ENCODE data around the gene GNB5. TPM values are rescaled to one million over a fixed set of nuclear protein-coding genes. Genes with fewer than 3 reads are reported as not detected.

Gene GNB5
- polyA plus RNA-seq, 2 donors = 5.1 to 8.7 TPM

GRCh38 chr15:52214553-52214952, 23.4 kb upstream of the GNB5 start:
- H3K36me3 ChIP-seq (ENCODE audit: control insufficient read depth in 2 of 2, insufficient read depth in 2 of 2, low read length in 1 of 2) = peaks cover 6 to 26% of the 10 kb centered on the region in 2 donors
- no peaks in the 10 kb centered on the region for H3K4me1 ChIP-seq (ENCODE audit: control insufficient read depth in 2 of 2, insufficient read depth in 2 of 2, low read length in 1 of 2)
- no peak overlapping the region for H3K4me3 ChIP-seq (ENCODE audit: low read depth in 1 of 2, low read length in 2 of 2)
- WGBS, 2 donors = 88 to 91% methylated on average over 1 of the region's 1 CpG
- H3K27ac ChIP-seq (ENCODE audit: low read depth in 2 of 2, low read length in 1 of 2) = no peak overlapping the region
- H3K9me3 ChIP-seq (ENCODE audit: control insufficient read depth in 2 of 2, insufficient read depth in 1 of 2, low read depth in 1 of 2, low read length in 1 of 2) = no peaks in the 10 kb centered on the region
- H3K27me3 ChIP-seq (ENCODE audit: control insufficient read depth in 1 of 2, insufficient read depth in 2 of 2, low read length in 2 of 2) = no peaks in the 10 kb centered on the region

- Histone ChIP-seq H3K36me3 (ENCODE audit: control insufficient read depth in 2 of 2, insufficient read depth in 2 of 2, low read length in 1 of 2) (peaks cover 6 to 21% of the 10 kb centered on the region in 2 donors), H3K27me3 (ENCODE audit: control insufficient read depth in 1 of 2, insufficient read depth in 2 of 2, low read length in 2 of 2) (no peaks in the 10 kb centered on the region), H3K9me3 (ENCODE audit: control insufficient read depth in 2 of 2, insufficient read depth in 1 of 2, low read depth in 1 of 2, low read length in 1 of 2) (no peaks in the 10 kb centered on the region), H3K4me1 (ENCODE audit: control insufficient read depth in 2 of 2, insufficient read depth in 2 of 2, low read length in 1 of 2) (no peaks in the 10 kb centered on the region), H3K4me3 (ENCODE audit: low read depth in 1 of 2, low read length in 2 of 2) (no peak overlapping the region), H3K27ac (ENCODE audit: low read depth in 2 of 2, low read length in 1 of 2) (no peak overlapping the region)
- WGBS, 2 donors = 73 to 83% methylated on average over 3 of the region's 3 CpGs
Measured at GRCh38 chr15:52213206-52213605, 22.0 kb upstream of the GNB5 start.

- H3K27me3 ChIP-seq (ENCODE audit: control insufficient read depth in 1 of 2, insufficient read depth in 2 of 2, low read length in 2 of 2) = no peaks in the 10 kb centered on the region
- H3K27ac ChIP-seq (ENCODE audit: low read depth in 2 of 2, low read length in 1 of 2) = no peak overlapping the region
- no peaks in the 10 kb centered on the region for H3K9me3 ChIP-seq (ENCODE audit: control insufficient read depth in 2 of 2, insufficient read depth in 1 of 2, low read depth in 1 of 2, low read length in 1 of 2)
- H3K4me1 ChIP-seq (ENCODE audit: control insufficient read depth in 2 of 2, insufficient read depth in 2 of 2, low read length in 1 of 2) = no peaks in the 10 kb centered on the region
- H3K4me3 ChIP-seq (ENCODE audit: low read depth in 1 of 2, low read length in 2 of 2) = no peak overlapping the region
- peaks cover 6 to 25% of the 10 kb centered on the region in 2 donors for H3K36me3 ChIP-seq (ENCODE audit: control insufficient read depth in 2 of 2, insufficient read depth in 2 of 2, low read length in 1 of 2)
- 44 to 49% methylated on average over 2 of the region's 2 CpGs for WGBS, 2 donors
Measured at GRCh38 chr15:52208306-52208946, 17.2 kb upstream of the GNB5 start.

GRCh38 chr15:52207191-52207590, 16.0 kb upstream of the GNB5 start:
- no peak overlapping the region for H3K4me3 ChIP-seq (ENCODE audit: low read depth in 1 of 2, low read length in 2 of 2)
- no peaks in the 10 kb centered on the region for H3K27me3 ChIP-seq (ENCODE audit: control insufficient read depth in 1 of 2, insufficient read depth in 2 of 2, low read length in 2 of 2)
- H3K9me3 ChIP-seq (ENCODE audit: control insufficient read depth in 2 of 2, insufficient read depth in 1 of 2, low read depth in 1 of 2, low read length in 1 of 2) = no peaks in the 10 kb centered on the region
- no peak overlapping the region for H3K27ac ChIP-seq (ENCODE audit: low read depth in 2 of 2, low read length in 1 of 2)
- H3K36me3 ChIP-seq (ENCODE audit: control insufficient read depth in 2 of 2, insufficient read depth in 2 of 2, low read length in 1 of 2) = peaks cover 0 to 19% of the 10 kb centered on the region in 2 donors
- 64 to 76% methylated on average over 1 of the region's 1 CpG for WGBS, 2 donors
- H3K4me1 ChIP-seq (ENCODE audit: control insufficient read depth in 2 of 2, insufficient read depth in 2 of 2, low read length in 1 of 2) = no peaks in the 10 kb centered on the region

- Histone ChIP-seq H3K4me1 (ENCODE audit: control insufficient read depth in 2 of 2, insufficient read depth in 2 of 2, low read length in 1 of 2) (no peaks in the 10 kb centered on the region), H3K27me3 (ENCODE audit: control insufficient read depth in 1 of 2, insufficient read depth in 2 of 2, low read length in 2 of 2) (no peaks in the 10 kb centered on the region), H3K36me3 (ENCODE audit: control insufficient read depth in 2 of 2, insufficient read depth in 2 of 2, low read length in 1 of 2) (peaks cover 0 to 14% of the 10 kb centered on the region in 2 donors), H3K27ac (ENCODE audit: low read depth in 2 of 2, low read length in 1 of 2) (no peak overlapping the region), H3K4me3 (ENCODE audit: low read depth in 1 of 2, low read length in 2 of 2) (no peak overlapping the region), H3K9me3 (ENCODE audit: control insufficient read depth in 2 of 2, insufficient read depth in 1 of 2, low read depth in 1 of 2, low read length in 1 of 2) (no peaks in the 10 kb centered on the region)
- WGBS, 2 donors = 75 to 84% methylated on average over 2 of the region's 2 CpGs
Measured at GRCh38 chr15:52206446-52206845, 15.3 kb upstream of the GNB5 start.

GRCh38 chr15:52204657-52205056, 13.5 kb upstream of the GNB5 start:
- H3K4me3 ChIP-seq (ENCODE audit: low read depth in 1 of 2, low read length in 2 of 2) = no peak overlapping the region
- H3K27ac ChIP-seq (ENCODE audit: low read depth in 2 of 2, low read length in 1 of 2) = no peak overlapping the region
- H3K4me1 ChIP-seq (ENCODE audit: control insufficient read depth in 2 of 2, insufficient read depth in 2 of 2, low read length in 1 of 2) = no peaks in the 10 kb centered on the region
- 95 to 96% methylated on average over 20 of the region's 20 CpGs for WGBS, 2 donors
- H3K27me3 ChIP-seq (ENCODE audit: control insufficient read depth in 1 of 2, insufficient read depth in 2 of 2, low read length in 2 of 2) = no peaks in the 10 kb centered on the region
- peaks cover 0 to 10% of the 10 kb centered on the region in 2 donors for H3K36me3 ChIP-seq (ENCODE audit: control insufficient read depth in 2 of 2, insufficient read depth in 2 of 2, low read length in 1 of 2)
- H3K9me3 ChIP-seq (ENCODE audit: control insufficient read depth in 2 of 2, insufficient read depth in 1 of 2, low read depth in 1 of 2, low read length in 1 of 2) = no peaks in the 10 kb centered on the region

- 91% methylated on average over 1 of the region's 1 CpG for WGBS, 2 donors
- no peaks in the 10 kb centered on the region for H3K9me3 ChIP-seq (ENCODE audit: control insufficient read depth in 2 of 2, insufficient read depth in 1 of 2, low read depth in 1 of 2, low read length in 1 of 2)
- peaks cover 0 to 12% of the 10 kb centered on the region in 2 donors for H3K36me3 ChIP-seq (ENCODE audit: control insufficient read depth in 2 of 2, insufficient read depth in 2 of 2, low read length in 1 of 2)
- H3K27ac ChIP-seq (ENCODE audit: low read depth in 2 of 2, low read length in 1 of 2) = no peak overlapping the region
- H3K4me1 ChIP-seq (ENCODE audit: control insufficient read depth in 2 of 2, insufficient read depth in 2 of 2, low read length in 1 of 2) = no peaks in the 10 kb centered on the region
- no peak overlapping the region for H3K4me3 ChIP-seq (ENCODE audit: low read depth in 1 of 2, low read length in 2 of 2)
- no peaks in the 10 kb centered on the region for H3K27me3 ChIP-seq (ENCODE audit: control insufficient read depth in 1 of 2, insufficient read depth in 2 of 2, low read length in 2 of 2)
Measured at GRCh38 chr15:52200831-52201365, 9.7 kb upstream of the GNB5 start.

GRCh38 chr15:52199271-52199670, 8.1 kb upstream of the GNB5 start:
- WGBS, 2 donors = 90 to 95% methylated on average over 2 of the region's 2 CpGs
- H3K27me3 ChIP-seq (ENCODE audit: control insufficient read depth in 1 of 2, insufficient read depth in 2 of 2, low read length in 2 of 2) = no peaks in the 10 kb centered on the region
- peaks cover 0 to 5% of the 10 kb centered on the region in 2 donors for H3K36me3 ChIP-seq (ENCODE audit: control insufficient read depth in 2 of 2, insufficient read depth in 2 of 2, low read length in 1 of 2)
- no peak overlapping the region for H3K4me3 ChIP-seq (ENCODE audit: low read depth in 1 of 2, low read length in 2 of 2)
- no peaks in the 10 kb centered on the region for H3K4me1 ChIP-seq (ENCODE audit: control insufficient read depth in 2 of 2, insufficient read depth in 2 of 2, low read length in 1 of 2)
- no peaks in the 10 kb centered on the region for H3K9me3 ChIP-seq (ENCODE audit: control insufficient read depth in 2 of 2, insufficient read depth in 1 of 2, low read depth in 1 of 2, low read length in 1 of 2)
- no peak overlapping the region for H3K27ac ChIP-seq (ENCODE audit: low read depth in 2 of 2, low read length in 1 of 2)

- Histone ChIP-seq H3K36me3 (ENCODE audit: control insufficient read depth in 2 of 2, insufficient read depth in 2 of 2, low read length in 1 of 2) (peaks cover 0 to 2% of the 10 kb centered on the region in 2 donors), H3K4me3 (ENCODE audit: low read depth in 1 of 2, low read length in 2 of 2) (no peak overlapping the region), H3K27ac (ENCODE audit: low read depth in 2 of 2, low read length in 1 of 2) (no peak overlapping the region), H3K9me3 (ENCODE audit: control insufficient read depth in 2 of 2, insufficient read depth in 1 of 2, low read depth in 1 of 2, low read length in 1 of 2) (no peaks in the 10 kb centered on the region), H3K4me1 (ENCODE audit: control insufficient read depth in 2 of 2, insufficient read depth in 2 of 2, low read length in 1 of 2) (no peaks in the 10 kb centered on the region), H3K27me3 (ENCODE audit: control insufficient read depth in 1 of 2, insufficient read depth in 2 of 2, low read length in 2 of 2) (no peaks in the 10 kb centered on the region)
- 62 to 67% methylated on average over 3 of the region's 3 CpGs for WGBS, 2 donors
Measured at GRCh38 chr15:52196891-52197290, 5.7 kb upstream of the GNB5 start.

- Histone ChIP-seq H3K4me1 (ENCODE audit: control insufficient read depth in 2 of 2, insufficient read depth in 2 of 2, low read length in 1 of 2) (no peaks in the 10 kb centered on the region), H3K9me3 (ENCODE audit: control insufficient read depth in 2 of 2, insufficient read depth in 1 of 2, low read depth in 1 of 2, low read length in 1 of 2) (no peaks in the 10 kb centered on the region), H3K36me3 (ENCODE audit: control insufficient read depth in 2 of 2, insufficient read depth in 2 of 2, low read length in 1 of 2) (peaks cover 0 to 2% of the 10 kb centered on the region in 2 donors), H3K4me3 (ENCODE audit: low read depth in 1 of 2, low read length in 2 of 2) (no peak overlapping the region), H3K27ac (ENCODE audit: low read depth in 2 of 2, low read length in 1 of 2) (no peak overlapping the region), H3K27me3 (ENCODE audit: control insufficient read depth in 1 of 2, insufficient read depth in 2 of 2, low read length in 2 of 2) (no peaks in the 10 kb centered on the region)
- 77 to 79% methylated on average over 1 of the region's 1 CpG for WGBS, 2 donors
Measured at GRCh38 chr15:52193791-52194190, 2.6 kb upstream of the GNB5 start.
